HPDE6-E6E7 (cell line): Measurements from ENCODE around the gene NCAM2.

Source experiments
- DNase-seq: peaks from one replicate; pipeline ENCODE4 v3.0.0; 2011; ENCODE audit warnings: missing footprints; ENCODE audit errors: extremely low spot score

Gene NCAM2

DNA sequence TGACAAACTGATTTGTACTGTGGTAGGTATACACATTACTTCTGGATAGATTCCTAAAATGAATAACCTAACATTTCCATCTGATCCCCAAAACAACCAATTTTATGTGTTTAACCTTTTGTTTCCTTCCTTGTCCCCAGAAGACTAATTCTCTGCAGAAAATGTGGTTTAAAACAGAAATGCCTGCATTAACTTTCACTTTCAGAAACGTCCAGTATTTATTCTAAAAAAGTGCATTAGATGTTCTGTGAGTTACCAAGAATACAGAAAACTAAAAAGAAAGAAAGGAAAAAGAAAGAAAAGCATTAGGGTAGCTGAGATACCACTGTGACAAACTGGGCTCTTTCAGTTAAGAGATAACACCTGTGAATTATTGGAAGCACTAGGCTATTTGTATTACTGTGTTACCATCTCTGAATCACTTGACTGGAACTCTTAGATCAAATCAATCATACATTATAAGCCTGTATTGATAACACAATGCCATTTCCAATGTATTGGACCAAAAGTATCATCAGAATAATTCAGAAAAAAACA lies 177.7 kb downstream of the NCAM2 start:
- DNase-seq, result no peak

DNA sequence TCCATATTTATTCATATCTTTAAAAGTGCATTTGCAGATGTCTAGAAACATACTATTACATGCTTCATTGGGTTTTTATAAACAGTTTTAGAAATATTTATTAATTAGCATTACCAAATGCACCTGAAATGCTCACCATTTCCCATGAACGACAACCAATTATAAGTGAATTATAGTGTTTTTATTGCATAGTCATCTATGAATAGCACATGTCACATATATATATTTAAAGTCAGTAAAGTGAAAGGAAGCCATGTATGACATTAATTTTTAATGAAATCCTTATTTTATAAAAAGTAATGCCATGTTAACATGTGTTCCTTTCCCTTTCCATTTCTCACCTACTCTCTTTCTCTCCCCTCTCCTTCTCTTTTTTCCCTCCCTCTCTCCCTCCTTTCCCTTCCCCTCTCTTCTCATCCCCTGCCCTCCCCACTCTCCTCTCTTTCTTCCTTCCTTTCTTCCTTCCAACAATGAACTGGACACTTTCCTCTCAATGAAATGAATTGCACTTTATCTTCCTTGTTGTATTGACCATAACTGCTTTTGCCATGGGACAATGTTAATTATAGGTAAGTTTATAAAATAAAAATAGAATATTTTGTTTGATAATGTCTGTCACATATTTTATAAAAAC lies 179.3 kb downstream of the NCAM2 start:
- DNase-seq, result no peak

- no peak for DNase-seq
Observed at GRCh38 chr21:21179619-21180298, 181.6 kb downstream of the NCAM2 start.

GRCh38 chr21:21182401-21183010 lies 184.3 kb downstream of the NCAM2 start:
- no peak for DNase-seq

GRCh38 chr21:21183092-21183491 lies 184.9 kb downstream of the NCAM2 start:
- DNase-seq, result no peak

DNA sequence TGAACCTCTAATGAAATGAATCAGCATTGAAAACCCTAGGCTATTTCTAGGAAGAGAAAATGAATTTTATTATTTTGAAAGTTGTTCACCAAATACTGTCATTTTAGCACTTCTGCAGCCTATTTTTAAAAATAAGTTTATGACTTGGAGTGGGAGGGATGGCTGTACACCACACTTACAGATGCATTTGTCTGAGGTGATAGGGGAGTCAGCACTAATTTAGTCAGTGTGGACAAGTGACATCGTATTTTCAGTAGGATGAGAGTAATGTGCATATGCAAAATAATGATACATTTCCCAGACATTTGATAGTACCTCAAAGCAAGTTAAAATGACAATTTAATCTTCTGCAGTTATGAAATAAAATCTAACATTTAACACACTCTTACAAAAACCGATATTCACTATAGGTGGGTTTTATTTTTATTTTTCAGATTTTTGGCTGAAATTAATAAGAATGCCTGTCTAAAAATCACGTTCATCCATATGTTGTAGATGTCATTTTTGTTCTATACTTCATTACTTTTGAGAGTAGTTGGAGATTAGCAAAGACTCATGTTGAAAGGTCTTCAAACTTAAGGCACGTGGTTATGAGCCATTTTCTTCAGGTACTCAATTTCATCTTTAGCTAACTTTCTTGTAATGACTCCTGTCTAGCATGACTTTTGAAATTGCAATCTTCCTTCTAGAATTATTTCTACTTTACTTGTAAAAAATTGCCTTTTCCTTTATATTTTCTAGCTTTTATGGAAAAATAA lies 186.7 kb downstream of the NCAM2 start:
- no peak for DNase-seq

- DNase-seq, result no peak
Observed at GRCh38 chr21:21187579-21187978, 189.4 kb downstream of the NCAM2 start.

- no peak for DNase-seq
Observed at GRCh38 chr21:21188513-21189195, 190.4 kb downstream of the NCAM2 start.

GRCh38 chr21:21195417-21195943 lies 197.3 kb downstream of the NCAM2 start:
- no peak for DNase-seq

DNA sequence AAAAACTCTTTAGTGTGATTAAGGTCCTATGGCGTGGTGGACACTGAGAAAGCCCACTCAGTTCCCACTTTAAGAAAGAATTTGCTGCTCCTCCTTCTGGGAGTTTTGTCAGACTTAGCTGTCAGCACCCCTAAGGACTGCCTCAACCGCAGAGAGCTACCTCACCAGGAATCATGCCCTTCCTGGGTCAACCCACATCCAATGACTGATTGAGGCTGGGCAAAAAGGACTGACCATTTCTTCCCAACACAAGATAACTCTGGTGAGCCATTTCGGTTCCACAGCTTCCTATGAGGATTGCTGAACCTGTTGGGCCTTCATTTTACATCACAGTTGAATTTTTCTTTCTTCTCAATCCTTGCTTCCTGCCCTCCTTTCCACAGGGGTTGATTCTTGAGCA lies 197.9 kb downstream of the NCAM2 start:
- no peak for DNase-seq

- DNase-seq, result no peak
Observed at GRCh38 chr21:21196848-21197247, 198.6 kb downstream of the NCAM2 start.

GRCh38 chr21:21199342-21200102 lies 201.3 kb downstream of the NCAM2 start:
- no peak for DNase-seq

DNA sequence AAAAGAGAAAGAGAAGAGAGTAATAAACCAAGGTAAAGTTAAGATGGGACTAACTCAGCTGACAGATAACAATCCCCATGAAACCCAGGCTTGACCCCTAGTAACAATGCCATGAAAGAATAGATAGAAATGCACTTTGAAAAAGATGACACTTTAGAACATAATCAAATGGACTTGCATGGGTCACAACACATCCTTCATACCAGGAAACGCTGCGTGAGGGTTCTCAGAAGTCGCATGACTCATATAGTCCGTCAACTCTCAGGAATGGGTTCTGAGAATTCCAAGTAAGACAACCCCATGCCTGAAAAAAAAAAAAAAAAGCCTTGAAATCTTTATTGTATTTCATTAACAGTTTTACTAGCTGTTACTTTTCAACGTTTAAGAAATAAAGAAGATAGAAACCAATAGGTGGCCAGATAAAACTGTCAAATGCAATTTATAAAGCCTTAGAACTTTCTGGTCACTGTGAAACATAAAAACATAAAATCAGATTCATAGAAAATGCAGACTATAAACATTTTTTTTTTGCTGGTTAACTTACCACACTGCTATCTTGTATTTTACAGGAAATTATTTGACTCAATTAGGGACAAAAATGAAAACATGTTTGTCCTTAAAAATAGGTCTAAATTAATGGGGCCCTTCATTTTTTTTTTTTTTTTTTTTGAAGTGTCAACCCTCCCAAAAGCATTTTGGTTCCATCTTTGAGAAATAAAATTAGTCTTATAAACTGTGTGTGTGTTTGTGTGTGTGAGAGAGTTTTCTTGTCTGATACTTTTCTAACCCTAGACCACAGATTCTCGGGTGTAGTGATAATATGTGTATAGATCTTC lies 202.1 kb downstream of the NCAM2 start:
- DNase-seq, result peak; percentile 51

DNA sequence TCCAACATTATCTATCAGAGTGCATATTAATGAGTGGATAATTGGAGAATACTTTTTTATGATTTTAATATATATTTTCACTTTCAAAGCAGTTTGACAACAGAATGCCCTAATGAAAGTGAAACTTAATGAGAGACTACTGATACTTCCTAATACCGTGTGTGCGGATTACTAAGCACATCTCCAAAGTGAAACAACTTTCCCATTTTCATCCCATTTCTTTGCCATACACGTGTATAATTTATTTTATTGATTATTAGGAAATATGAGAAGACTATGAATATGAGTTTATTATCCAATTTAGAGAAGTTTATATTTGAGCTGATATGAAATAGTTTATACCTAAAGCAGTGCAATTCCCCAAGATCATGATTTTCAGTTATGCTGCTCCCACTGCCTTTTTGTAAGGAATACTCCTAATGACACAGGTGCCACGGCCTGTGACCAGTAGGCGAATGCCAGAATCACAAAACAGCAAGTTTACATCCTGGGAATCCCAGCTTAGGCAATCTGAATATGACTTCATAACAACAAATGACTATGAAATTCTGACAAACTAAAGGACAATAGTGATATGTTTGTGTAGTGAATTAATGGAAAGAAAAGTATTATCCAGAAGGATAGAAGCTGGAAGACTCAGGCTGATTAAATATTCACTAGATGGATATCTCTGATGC lies 202.9 kb downstream of the NCAM2 start:
- DNase-seq, result peak; percentile 3

DNA sequence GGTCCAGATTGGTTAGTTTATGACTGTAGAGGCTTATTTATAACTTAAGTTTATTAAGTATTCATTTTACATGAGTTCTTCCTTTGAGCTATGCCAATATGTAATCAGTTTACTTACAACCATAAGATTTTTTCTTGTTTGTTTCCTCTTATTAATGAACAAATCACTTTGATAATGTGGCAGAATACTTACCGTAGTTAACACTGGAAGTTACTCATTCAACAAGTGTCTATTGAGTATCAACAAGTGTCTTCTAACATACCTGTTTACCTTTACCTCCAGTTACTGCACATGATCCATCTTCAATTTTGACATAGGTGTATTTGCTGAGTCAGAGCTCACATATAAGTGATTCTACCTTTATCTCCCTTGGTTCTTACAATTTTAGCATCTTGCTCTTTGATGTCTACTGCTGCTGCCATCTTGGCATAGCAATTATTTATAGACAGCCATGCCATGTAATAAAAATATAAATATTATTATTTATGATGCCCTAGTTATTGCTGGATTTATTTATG lies 205.7 kb downstream of the NCAM2 start:
- DNase-seq, result no peak

DNA sequence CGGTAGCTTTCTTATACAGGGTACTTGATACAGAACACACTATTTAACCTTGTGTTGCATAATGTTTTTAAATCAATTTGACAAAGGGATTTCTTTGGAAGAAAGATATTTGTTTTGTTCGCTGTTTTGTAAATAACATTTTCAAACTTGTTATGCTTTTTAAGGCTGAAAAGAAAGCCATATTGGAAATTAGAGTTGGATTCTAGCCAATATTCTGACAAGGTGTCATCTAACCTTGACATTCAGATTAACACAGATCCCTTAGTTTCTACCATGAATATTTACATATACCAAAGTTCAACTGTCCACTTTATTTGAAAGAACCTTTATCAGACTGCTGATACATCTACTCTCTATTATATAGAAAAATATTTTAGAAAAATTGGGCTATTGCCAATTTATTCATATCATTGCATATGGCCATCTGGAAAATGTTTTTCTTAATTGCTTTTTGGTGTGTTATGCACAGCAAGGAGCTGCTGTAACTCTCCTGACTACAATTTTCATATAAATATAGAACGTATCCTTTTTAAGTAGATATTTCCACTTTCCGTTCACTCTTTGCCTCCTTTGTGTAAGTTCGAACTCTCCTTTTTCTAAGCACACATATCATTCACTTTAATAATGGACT lies 206.3 kb downstream of the NCAM2 start:
- DNase-seq, result no peak

- no peak for DNase-seq
Observed at GRCh38 chr21:21205604-21206003, 207.4 kb downstream of the NCAM2 start.

DNA sequence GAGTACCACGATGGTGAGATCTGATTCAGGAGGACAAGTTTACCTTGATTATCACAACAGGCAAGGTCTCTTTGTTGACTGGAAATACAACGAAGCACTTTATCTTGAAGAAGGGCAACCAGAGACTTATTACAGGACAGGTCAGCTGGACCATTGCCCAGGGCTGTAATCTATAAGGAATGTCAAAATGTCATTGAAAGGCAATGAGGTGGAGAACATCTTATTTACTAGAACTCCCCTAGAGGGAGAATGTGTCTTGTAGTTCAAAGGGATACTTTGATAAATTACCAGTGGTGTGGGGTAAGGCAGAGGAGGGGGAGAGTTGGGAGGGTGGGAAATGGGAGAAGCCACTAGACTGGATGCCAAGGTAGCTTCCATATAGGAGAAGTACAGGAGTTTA lies 212.3 kb downstream of the NCAM2 start:
- DNase-seq, result no peak
